Stimulated activated CD4-positive, alpha-beta T cell treated with anti-CD3 and anti-CD28 coated beads, Interleukin-15, amount 100 ng/mL, for 24 hours (primary cell): ENCODE data around the gene ATF1.
"Not testable (repeated sequence)": the region's sequence is repeated elsewhere in the genome, so short reads cannot be mapped to it uniquely, and the experiment has no call there.

Experiments
- DNase-seq: peaks from one replicate; pipeline ENCODE4 v3.0.0-alpha.2; 2020

The ATF1 gene

GRCh38 chr12:50868881-50869280, 105.0 kb downstream of the ATF1 start:
- not testable (repeated sequence) for DNase-seq
